ENCODE measurements around the gene CDK14. TPM values are rescaled to one million over a fixed set of nuclear protein-coding genes. Genes with fewer than 3 reads are reported as not detected.

Gene CDK14
- total RNA-seq, 4 donors from 2014 or later = 29.3 to 37.8 (median 33.0) TPM

DNA sequence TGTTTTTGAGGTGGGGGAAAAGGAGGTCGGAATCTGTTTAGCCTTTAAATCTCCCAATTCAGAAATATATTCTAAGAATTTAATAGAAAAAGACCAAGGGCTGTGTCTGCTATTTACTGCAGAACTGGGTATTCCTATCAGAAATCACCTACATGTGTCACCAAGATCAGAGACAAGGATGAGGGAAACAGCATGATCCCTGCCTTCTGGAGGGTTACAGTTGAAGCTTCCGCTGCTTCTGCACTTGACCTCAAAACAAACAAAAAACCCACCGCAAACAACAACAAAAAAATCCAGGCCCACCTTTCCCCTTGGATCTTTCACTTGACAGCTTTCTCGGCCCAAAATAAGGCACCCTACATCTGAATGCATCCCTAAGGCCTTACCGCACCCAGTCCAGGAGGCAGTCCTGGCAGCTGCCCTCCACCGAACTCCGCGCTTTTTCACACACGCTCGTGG lies 750 bp upstream of the CDK14 start:
- H3K36me3 ChIP-seq = no peaks in the 10 kb centered on the region
- WGBS, 2 donors = 15 to 25% methylated on average over 7 to 9 of the region's 10 CpGs
- DNase-seq = no peak
- peaks cover 3 to 5% of the 10 kb centered on the region in 2 donors for H3K4me1 ChIP-seq
- intact Hi-C loops (cut with DNase I) = no loop called here
- H3K9me3 ChIP-seq = no peaks in the 10 kb centered on the region
- H3K27me3 ChIP-seq = no peaks in the 10 kb centered on the region
- TF ChIP-seq, protein P1, sequence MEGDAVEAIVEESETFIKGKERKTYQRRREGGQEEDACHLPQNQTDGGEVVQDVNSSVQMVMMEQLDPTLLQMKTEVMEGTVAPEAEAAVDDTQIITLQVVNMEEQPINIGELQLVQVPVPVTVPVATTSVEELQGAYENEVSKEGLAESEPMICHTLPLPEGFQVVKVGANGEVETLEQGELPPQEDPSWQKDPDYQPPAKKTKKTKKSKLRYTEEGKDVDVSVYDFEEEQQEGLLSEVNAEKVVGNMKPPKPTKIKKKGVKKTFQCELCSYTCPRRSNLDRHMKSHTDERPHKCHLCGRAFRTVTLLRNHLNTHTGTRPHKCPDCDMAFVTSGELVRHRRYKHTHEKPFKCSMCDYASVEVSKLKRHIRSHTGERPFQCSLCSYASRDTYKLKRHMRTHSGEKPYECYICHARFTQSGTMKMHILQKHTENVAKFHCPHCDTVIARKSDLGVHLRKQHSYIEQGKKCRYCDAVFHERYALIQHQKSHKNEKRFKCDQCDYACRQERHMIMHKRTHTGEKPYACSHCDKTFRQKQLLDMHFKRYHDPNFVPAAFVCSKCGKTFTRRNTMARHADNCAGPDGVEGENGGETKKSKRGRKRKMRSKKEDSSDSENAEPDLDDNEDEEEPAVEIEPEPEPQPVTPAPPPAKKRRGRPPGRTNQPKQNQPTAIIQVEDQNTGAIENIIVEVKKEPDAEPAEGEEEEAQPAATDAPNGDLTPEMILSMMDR (IDR thresholded peaks at IDR 0.05) = no peak
- no peak for TF ChIP-seq POLR2A (IDR thresholded peaks at IDR 0.05)
- H3K4me3 ChIP-seq (replicated peaks in 1 of 3) = peak overlapping the region in 2 of 3 donors; percentile 48 to 68
- H3K27ac ChIP-seq = peak overlapping the region; percentile 39 to 82 (median 82)

- DNase-seq = peak; percentile 20 to 33
- H3K9me3 ChIP-seq = no peaks in the 10 kb centered on the region
- intact Hi-C loops (cut with DNase I) = no loop called here
- no peaks in the 10 kb centered on the region for H3K36me3 ChIP-seq
- WGBS, 2 donors = 1% methylated on average over 28 to 47 of the region's 47 CpGs
- H3K27me3 ChIP-seq = no peaks in the 10 kb centered on the region
- TF ChIP-seq, protein P1 (IDR thresholded peaks at IDR 0.05) = no peak
- peak in 1 of 2 donors; percentile 42 for TF ChIP-seq POLR2A (IDR thresholded peaks at IDR 0.05)
- peaks cover 3 to 5% of the 10 kb centered on the region in 2 donors for H3K4me1 ChIP-seq
- H3K4me3 ChIP-seq (replicated peaks in 1 of 3) = peak overlapping the region; percentile 33 to 70 (median 68)
- H3K27ac ChIP-seq = peak overlapping the region; percentile 43 to 82 (median 82)
Observed at GRCh38 chr7:90596671-90597562, 796 bp downstream of the CDK14 start.

- H3K4me3 ChIP-seq (replicated peaks in 1 of 3) = peak overlapping the region; percentile 5 to 68 (median 33)
- no peaks in the 10 kb centered on the region for H3K36me3 ChIP-seq
- TF ChIP-seq POLR2A (IDR thresholded peaks at IDR 0.05) = no peak
- TF ChIP-seq, protein P1 (IDR thresholded peaks at IDR 0.05) = no peak
- DNase-seq = no peak
- H3K27me3 ChIP-seq = no peaks in the 10 kb centered on the region
- peak overlapping the region in 1 of 3 donors; percentile 82 for H3K27ac ChIP-seq
- WGBS, 2 donors = 42 to 61% methylated on average over 10 of the region's 10 CpGs
- intact Hi-C loops (cut with DNase I) = no loop called here
- H3K9me3 ChIP-seq = no peaks in the 10 kb centered on the region
- H3K4me1 ChIP-seq = peaks cover 3 to 5% of the 10 kb centered on the region in 2 donors
Observed at GRCh38 chr7:90597563-90598253, 1.6 kb downstream of the CDK14 start.

DNA sequence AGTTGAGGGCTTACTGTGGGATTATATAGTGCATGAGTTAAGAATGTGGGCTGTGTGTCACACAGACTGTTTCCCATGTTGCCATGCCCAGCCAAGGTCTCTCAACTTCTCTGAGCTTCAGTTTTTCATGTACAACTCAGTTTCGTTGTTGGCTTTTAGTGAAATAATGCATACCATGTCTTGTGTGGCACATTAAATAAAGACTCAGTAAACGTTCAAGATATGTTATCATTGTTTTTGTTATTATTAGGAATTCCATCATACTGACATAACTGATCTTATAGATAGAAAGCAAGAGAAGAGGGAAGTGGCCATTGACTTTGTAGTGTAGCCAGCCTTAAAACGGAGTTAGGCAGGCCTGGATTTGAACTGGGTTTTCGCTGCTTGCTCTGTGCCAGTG lies 2.9 kb downstream of the CDK14 start:
- intact Hi-C loops (cut with DNase I) = no loop called here
- H3K36me3 ChIP-seq = no peaks in the 10 kb centered on the region
- DNase-seq = no peak
- TF ChIP-seq, protein P1 (IDR thresholded peaks at IDR 0.05) = no peak
- TF ChIP-seq POLR2A (IDR thresholded peaks at IDR 0.05) = no peak
- H3K27ac ChIP-seq = no peak overlapping the region
- peaks cover 3 to 5% of the 10 kb centered on the region in 2 donors for H3K4me1 ChIP-seq
- WGBS, 2 donors = 86 to 87% methylated on average over 4 of the region's 4 CpGs
- H3K27me3 ChIP-seq = no peaks in the 10 kb centered on the region
- H3K4me3 ChIP-seq (replicated peaks in 1 of 3) = no peak overlapping the region
- no peaks in the 10 kb centered on the region for H3K9me3 ChIP-seq
